Measurements from ENCODE around the gene PYDC1. TPM values are rescaled to one million over a fixed set of nuclear protein-coding genes. Genes with fewer than 3 reads are reported as not detected.

PYDC1 gene
- total and polyA plus RNA-seq, 2 of the 8 experiments (the other 6 are each of a cell fraction or from before 2014, with no cell fraction given) = 3.5 to 11.1 TPM

DNA sequence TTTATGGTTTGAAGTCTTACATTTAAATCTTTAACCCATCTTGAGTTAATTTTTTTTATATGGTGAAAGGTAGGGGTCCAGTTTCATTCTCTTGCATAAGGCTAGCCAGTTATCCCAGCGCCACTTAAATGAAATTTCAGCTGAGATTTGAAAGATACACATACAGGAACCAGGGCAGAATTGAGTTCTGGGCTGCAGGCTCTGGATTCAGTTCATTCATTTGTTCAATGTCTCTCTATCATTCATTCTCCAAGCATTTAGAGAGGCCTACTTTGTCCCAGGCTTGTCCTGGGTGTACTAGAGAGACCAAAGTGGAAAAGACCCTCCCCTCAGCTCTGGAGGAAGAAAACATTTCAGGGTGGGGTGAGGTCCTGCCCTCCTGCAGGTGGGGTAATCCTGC lies 3.6 kb downstream of the PYDC1 start:
- no peak overlapping the region for H4K91ac ChIP-seq (replicated peaks; ENCODE audit: insufficient read length, low read length)
- no peak overlapping the region for H3K23ac ChIP-seq (ENCODE audit: insufficient read length)
- H3K14ac ChIP-seq (ENCODE audit: insufficient read length) = no peak overlapping the region
- no peak overlapping the region; the same call in 1 of the 2 replicates for H2BK15ac ChIP-seq (ENCODE audit: low read length)
- peaks cover 0 to 33% (median 20%) of the 10 kb centered on the region in 4 experiments; a peak in 6 of 7 replicates for H3K4me1 ChIP-seq (replicated peaks in 1 of 4; ENCODE audit: control insufficient read depth in 3 of 4, insufficient read depth in 4 of 4, low read length in 3 of 4)
- H3K27me3 ChIP-seq (replicated peaks in 1 of 4; ENCODE audit: control insufficient read depth in 3 of 4, extremely low read depth in 1 of 4, insufficient read depth in 3 of 4, low read length in 3 of 4) = peaks cover 8 to 21% (median 19%) of the 10 kb centered on the region in 4 experiments
- H3K27ac ChIP-seq (ENCODE audit: low read depth, low read length) = no peak overlapping the region
- H3K9ac ChIP-seq (replicated peaks in 1 of 4; ENCODE audit: extremely low read depth in 1 of 4, low read depth in 3 of 4, low read length in 3 of 4) = no peak overlapping the region
- H2AFZ ChIP-seq (ENCODE audit: low read length) = no peak overlapping the region
- ChIA-PET POLR2A (ENCODE audit: partially characterized antibody) (interaction anchor here (0.8 to 24.0 kb wide), 7 partner anchors 16 to 498 kb away, joined by 3 to 430 read pairs (median 6); partner anchors contain the start of genes FUS and PYCARD), CTCF (ENCODE audit: partially characterized antibody) (interaction anchor here (0.7 to 2.3 kb wide), 4 partner anchors 10 to 519 kb away, joined by 3 to 8 read pairs (median 5); no protein-coding TSS in a partner anchor)
- H3K79me2 ChIP-seq (ENCODE audit: control insufficient read depth in 1 of 2, insufficient read depth in 2 of 2, low read length in 2 of 2) = no peaks in the 10 kb centered on the region
- no peak overlapping the region for H3K4ac ChIP-seq (replicated peaks; ENCODE audit: insufficient read length, low read depth, low read length)
- no peak overlapping the region for H2AK5ac ChIP-seq (ENCODE audit: low read depth, low read length)
- TF ChIP-seq MAFK (IDR thresholded peaks at IDR 0.05; ENCODE audit: low read depth, low read length) (no peak), KDM1A (IDR thresholded peaks at IDR 0.05; ENCODE audit: borderline replicate concordance, low read length) (no peak), POLR2AphosphoS5 (IDR thresholded peaks at IDR 0.05; ENCODE audit: low read depth, low read length) (no peak), TAF7 (optimal IDR thresholded peaks at IDR 0.05; ENCODE audit: borderline replicate concordance, low read depth, low read length) (no peak), CBX5 (IDR thresholded peaks at IDR 0.05; ENCODE audit: low read depth, low read length) (no peak), EP300 (IDR thresholded peaks at IDR 0.05; ENCODE audit: borderline replicate concordance in 1 of 2, low read depth in 2 of 2, low read length in 2 of 2) (no peak), ZNF274 (IDR thresholded peaks at IDR 0.05; ENCODE audit: borderline replicate concordance, extremely low read depth, low read length) (no peak), SP1 (IDR thresholded peaks at IDR 0.05; ENCODE audit: low read depth, low read length) (no peak), RFX5 (IDR thresholded peaks at IDR 0.05; ENCODE audit: borderline replicate concordance, low read depth, low read length) (no peak), BCL11A (IDR thresholded peaks at IDR 0.05; ENCODE audit: low read depth in 2 of 2, low read length in 2 of 2) (no peak), TEAD4 (IDR thresholded peaks at IDR 0.05; ENCODE audit: low read depth, low read length) (no peak)
- WGBS, 2 experiments (ENCODE audit: extremely low coverage in 1 of 2, insufficient coverage in 1 of 2, insufficient read length in 1 of 2, insufficient replicate concordance in 2 of 2, low coverage in 1 of 2, low lambda C conversion rate in 2 of 2, missing lambda C conversion rate in 1 of 2) = 73% methylated on average over 1 of the region's 1 CpG; no CpG with 5 or more reads in 1 of the 2 experiments
- DNase-seq (ENCODE audit: low read depth in 1 of 2, low spot score in 2 of 2) (no peak), FAIRE-seq (no peak)
- no peak overlapping the region; the same call in 1 of the 2 replicates for H4K8ac ChIP-seq (ENCODE audit: extremely low read depth, insufficient read depth, low read length)
- no peak overlapping the region for H4K5ac ChIP-seq (ENCODE audit: insufficient read length, low read depth, low read length)
- H3K23me2 ChIP-seq (ENCODE audit: low read depth, low read length) = peaks cover 19% of the 10 kb centered on the region
- H3K79me1 ChIP-seq (ENCODE audit: low read depth, low read length) = no peaks in the 10 kb centered on the region
- H3K56ac ChIP-seq (replicated peaks; ENCODE audit: insufficient read length, low read depth, low read length) = no peak overlapping the region
- H3K4me3 ChIP-seq (ENCODE audit: extremely low read depth in 1 of 4, insufficient read depth in 2 of 4, low read depth in 3 of 4, low read length in 4 of 4) = no peak overlapping the region
- no peaks in the 10 kb centered on the region for H3K9me3 ChIP-seq (ENCODE audit: insufficient read depth in 2 of 2, low read depth in 1 of 2, low read length in 1 of 2)
- no peak overlapping the region for H2BK20ac ChIP-seq (ENCODE audit: low read length)
- no peaks in the 10 kb centered on the region for H4K20me1 ChIP-seq (replicated peaks in 1 of 2; ENCODE audit: control insufficient read depth in 1 of 2, insufficient read depth in 2 of 2, low read length in 2 of 2)
- no peaks in the 10 kb centered on the region for H3K36me3 ChIP-seq (ENCODE audit: control insufficient read depth in 2 of 4, insufficient read depth in 4 of 4, low read length in 3 of 4)
- H2BK5ac ChIP-seq (ENCODE audit: low read depth, low read length) = no peak overlapping the region
- no peak overlapping the region for H3K18ac ChIP-seq (ENCODE audit: extremely low read depth, low read length)
- peak overlapping the region in 1 of 2 experiments; percentile 79; a peak in 1 of 4 replicates for H3K4me2 ChIP-seq (ENCODE audit: insufficient read depth in 1 of 2, low read depth in 2 of 2, low read length in 2 of 2)
- H2BK120ac ChIP-seq (replicated peaks; ENCODE audit: low read depth, low read length) = no peak overlapping the region
- no peak overlapping the region for H2BK12ac ChIP-seq (ENCODE audit: low read depth, low read length)

All from H1 (cell line).